ENCODE data around the gene RET. TPM values are rescaled to one million over a fixed set of nuclear protein-coding genes. Genes with fewer than 3 reads are reported as not detected.

The RET gene
- total and polyA plus RNA-seq, 2 of the 8 experiments (the other 6 are each of a cell fraction or from before 2014, with no cell fraction given), result 6.7 to 8.4 TPM

- TF ChIP-seq, protein P1, sequence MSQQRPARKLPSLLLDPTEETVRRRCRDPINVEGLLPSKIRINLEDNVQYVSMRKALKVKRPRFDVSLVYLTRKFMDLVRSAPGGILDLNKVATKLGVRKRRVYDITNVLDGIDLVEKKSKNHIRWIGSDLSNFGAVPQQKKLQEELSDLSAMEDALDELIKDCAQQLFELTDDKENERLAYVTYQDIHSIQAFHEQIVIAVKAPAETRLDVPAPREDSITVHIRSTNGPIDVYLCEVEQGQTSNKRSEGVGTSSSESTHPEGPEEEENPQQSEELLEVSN (IDR thresholded peaks at IDR 0.05), result no peak
- no peak for TF ChIP-seq PHF8 (conservative IDR thresholded peaks at IDR 0.05; ENCODE audit: low read depth, low read length)
These were observed 16.7 kb downstream of the RET start (continued) for GRCh38 chr10:43093423-43094076.

All from H1 (cell line).